OCI-LY1 (cell line): ENCODE measurements around the gene RBM10.

Source experiments
- CTCF ChIP-seq: fragments of 200-600 bp; sonication (generic), shearing (Covaris generic); IDR thresholded peaks from 2 replicates; pipeline ENCODE4 v1.5.1; 2017; ENCODE audit warnings: mild to moderate bottlenecking, antibody characterized with exemption, low read length, moderate library complexity, mixed read lengths
- EZH2 ChIP-seq: fragments of 200-600 bp; sonication (generic), shearing (Covaris generic); IDR thresholded peaks from 2 replicates; pipeline ENCODE4 v1.8.0; 2017; ENCODE audit warnings: borderline replicate concordance, mixed run types, mild to moderate bottlenecking, antibody characterized with exemption, low read length, moderate library complexity, mixed read lengths

- TF ChIP-seq CTCF (no peak), EZH2 (no peak)
Measured at GRCh38 chrX:47171996-47172395, 27.0 kb downstream of the RBM10 start.
